AG20443 (cell line): ENCODE data around the gene TCEAL9.
"Not testable (repeated sequence)": the region's sequence is repeated elsewhere in the genome, so short reads cannot be mapped to it uniquely, and the experiment has no call there.

Experiments used
- DNase-seq: peaks from one replicate; pipeline ENCODE4 v3.0.0; 2012; ENCODE audit warnings: low spot score, mixed read lengths

Gene TCEAL9

GRCh38 chrX:103373581-103373980, 17.3 kb downstream of the TCEAL9 start:
- DNase-seq: no peak

GRCh38 chrX:103376118-103376978, 20.0 kb downstream of the TCEAL9 start, which contains the start of gene BEX3:
BEX3 (plus strand) TSS chrX:103376538; CDS start chrX:103377522, 984 bp downstream.
- peak; percentile 70 for DNase-seq

- peak; percentile 22 for DNase-seq
These were observed 20.6 kb downstream of the TCEAL9 start for GRCh38 chrX:103376979-103377324.

- DNase-seq: no peak
These were observed 22.7 kb downstream of the TCEAL9 start for GRCh38 chrX:103378990-103379389.

- no peak for DNase-seq
These were observed 26.6 kb downstream of the TCEAL9 start for GRCh38 chrX:103382877-103383276.

- no peak for DNase-seq
These were observed 28.4 kb downstream of the TCEAL9 start for GRCh38 chrX:103384672-103385071.

- not testable (repeated sequence) for DNase-seq
These were observed 29.1 kb downstream of the TCEAL9 start for GRCh38 chrX:103385283-103385830.

- DNase-seq: no peak
These were observed 30.0 kb downstream of the TCEAL9 start for GRCh38 chrX:103386332-103386731.

GRCh38 chrX:103393487-103393886, 37.2 kb downstream of the TCEAL9 start:
- DNase-seq: no peak

- DNase-seq: peak; percentile 10
These were observed 39.9 kb downstream of the TCEAL9 start for GRCh38 chrX:103396186-103396585.

- DNase-seq: no peak
These were observed 40.4 kb downstream of the TCEAL9 start for GRCh38 chrX:103396660-103397059.

- DNase-seq: no peak
These were observed 41.4 kb downstream of the TCEAL9 start for GRCh38 chrX:103397707-103398106.

GRCh38 chrX:103398421-103398864, 42.1 kb downstream of the TCEAL9 start:
- DNase-seq: peak; percentile 69

- DNase-seq: no peak
These were observed 43.4 kb downstream of the TCEAL9 start for GRCh38 chrX:103399744-103400143.

GRCh38 chrX:103400931-103401330, 44.6 kb downstream of the TCEAL9 start:
- no peak for DNase-seq

- peak; percentile 72 for DNase-seq
These were observed 48.1 kb downstream of the TCEAL9 start for GRCh38 chrX:103404231-103405008.

GRCh38 chrX:103405009-103405333, 48.7 kb downstream of the TCEAL9 start:
- DNase-seq: no peak

- no peak for DNase-seq
These were observed 50.0 kb downstream of the TCEAL9 start for GRCh38 chrX:103406256-103406655.

- no peak for DNase-seq
These were observed 51.5 kb downstream of the TCEAL9 start for GRCh38 chrX:103407776-103408175.
